Measurements from ENCODE around the gene NAT8. TPM values are rescaled to one million over a fixed set of nuclear protein-coding genes. Genes with fewer than 3 reads are reported as not detected.
"Not testable (repeated sequence)": the region's sequence is repeated elsewhere in the genome, so short reads cannot be mapped to it uniquely, and the experiment has no call there.

NAT8 gene
- total and polyA plus RNA-seq, 2 of the 8 experiments (the other 6 are each of a cell fraction or from before 2014, with no cell fraction given), result not detected

- DNase-seq (ENCODE audit: low read depth in 1 of 2, low spot score in 2 of 2); H4K5ac ChIP-seq (ENCODE audit: insufficient read length, low read depth, low read length); H3K23me2 ChIP-seq (ENCODE audit: low read depth, low read length); H3K18ac ChIP-seq (ENCODE audit: extremely low read depth, low read length); FAIRE-seq; H3K27me3 ChIP-seq (replicated peaks in 1 of 4; ENCODE audit: control insufficient read depth in 3 of 4, extremely low read depth in 1 of 4, insufficient read depth in 3 of 4, low read length in 3 of 4); H3K36me3 ChIP-seq (ENCODE audit: control insufficient read depth in 2 of 4, insufficient read depth in 4 of 4, low read length in 3 of 4); H3K9ac ChIP-seq (replicated peaks in 1 of 4; ENCODE audit: extremely low read depth in 1 of 4, low read depth in 3 of 4, low read length in 3 of 4); H2AFZ ChIP-seq (ENCODE audit: low read length); H3K4me3 ChIP-seq (ENCODE audit: extremely low read depth in 1 of 4, insufficient read depth in 2 of 4, low read depth in 3 of 4, low read length in 4 of 4); H2BK5ac ChIP-seq (ENCODE audit: low read depth, low read length); H3K23ac ChIP-seq (ENCODE audit: insufficient read length); H4K20me1 ChIP-seq (replicated peaks in 1 of 2; ENCODE audit: control insufficient read depth in 1 of 2, insufficient read depth in 2 of 2, low read length in 2 of 2); H4K91ac ChIP-seq (replicated peaks; ENCODE audit: insufficient read length, low read length); H2BK15ac ChIP-seq (ENCODE audit: low read length); H3K79me1 ChIP-seq (ENCODE audit: low read depth, low read length); H2BK12ac ChIP-seq (ENCODE audit: low read depth, low read length); H3K9me3 ChIP-seq (ENCODE audit: insufficient read depth in 2 of 2, low read depth in 1 of 2, low read length in 1 of 2); H2AK5ac ChIP-seq (ENCODE audit: low read depth, low read length); H3K27ac ChIP-seq (ENCODE audit: low read depth, low read length); POLR2A ChIA-PET (ENCODE audit: partially characterized antibody); H3K56ac ChIP-seq (replicated peaks; ENCODE audit: insufficient read length, low read depth, low read length); H3K4ac ChIP-seq (replicated peaks; ENCODE audit: insufficient read length, low read depth, low read length); H2BK20ac ChIP-seq (ENCODE audit: low read length); H2BK120ac ChIP-seq (replicated peaks; ENCODE audit: low read depth, low read length); H3K14ac ChIP-seq (ENCODE audit: insufficient read length); H4K8ac ChIP-seq (ENCODE audit: extremely low read depth, insufficient read depth, low read length); H3K79me2 ChIP-seq (ENCODE audit: control insufficient read depth in 1 of 2, insufficient read depth in 2 of 2, low read length in 2 of 2); H3K4me2 ChIP-seq (ENCODE audit: insufficient read depth in 1 of 2, low read depth in 2 of 2, low read length in 2 of 2); H3K4me1 ChIP-seq (replicated peaks in 1 of 4; ENCODE audit: control insufficient read depth in 3 of 4, insufficient read depth in 4 of 4, low read length in 3 of 4): not testable (repeated sequence)
- 82% methylated on average over 2 of the region's 2 CpGs; no CpG with 5 or more reads in 1 of the 2 experiments for WGBS, 2 experiments (ENCODE audit: extremely low coverage in 1 of 2, insufficient coverage in 1 of 2, insufficient read length in 1 of 2, insufficient replicate concordance in 2 of 2, low coverage in 1 of 2, low lambda C conversion rate in 2 of 2, missing lambda C conversion rate in 1 of 2)
- CTCF ChIA-PET (ENCODE audit: partially characterized antibody), result interaction anchor here (0.6 to 1.8 kb wide), 9 partner anchors 9 to 397 kb away, joined by 3 to 10 read pairs (median 5); no protein-coding TSS in a partner anchor
Measured at GRCh38 chr2:73679237-73679636, 37.0 kb upstream of the NAT8 start.

DNA sequence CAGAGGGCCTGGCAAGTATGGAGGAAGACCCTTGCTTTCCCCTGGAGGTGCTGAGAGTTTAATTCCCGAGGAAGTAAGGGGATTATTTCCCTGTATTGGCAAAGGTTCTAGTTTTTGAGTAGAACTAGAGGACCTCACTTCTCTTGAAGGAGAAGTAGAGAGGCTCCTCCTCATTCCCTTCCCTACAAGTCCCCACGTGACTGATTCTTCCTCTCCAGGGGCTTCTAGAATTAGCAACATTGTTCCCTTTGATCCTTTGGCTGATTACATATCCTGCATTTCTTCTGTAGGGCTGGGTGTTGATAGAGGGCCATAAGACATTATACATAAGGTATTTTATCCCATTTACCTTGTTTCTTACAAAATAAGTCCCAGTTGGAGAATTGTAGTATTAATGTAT, 35.8 kb upstream of the NAT8 start:
- H3K79me2 ChIP-seq (ENCODE audit: control insufficient read depth in 1 of 2, insufficient read depth in 2 of 2, low read length in 2 of 2); H3K27ac ChIP-seq (ENCODE audit: low read depth, low read length); H3K14ac ChIP-seq (ENCODE audit: insufficient read length); CTCF ChIA-PET (ENCODE audit: partially characterized antibody); H2BK120ac ChIP-seq (replicated peaks; ENCODE audit: low read depth, low read length); H3K23me2 ChIP-seq (ENCODE audit: low read depth, low read length); H3K4me2 ChIP-seq (ENCODE audit: insufficient read depth in 1 of 2, low read depth in 2 of 2, low read length in 2 of 2); H3K36me3 ChIP-seq (ENCODE audit: control insufficient read depth in 2 of 4, insufficient read depth in 4 of 4, low read length in 3 of 4); H3K4me1 ChIP-seq (replicated peaks in 1 of 4; ENCODE audit: control insufficient read depth in 3 of 4, insufficient read depth in 4 of 4, low read length in 3 of 4); POLR2A ChIA-PET (ENCODE audit: partially characterized antibody); H3K4me3 ChIP-seq (ENCODE audit: extremely low read depth in 1 of 4, insufficient read depth in 2 of 4, low read depth in 3 of 4, low read length in 4 of 4); H4K20me1 ChIP-seq (replicated peaks in 1 of 2; ENCODE audit: control insufficient read depth in 1 of 2, insufficient read depth in 2 of 2, low read length in 2 of 2); H2BK15ac ChIP-seq (ENCODE audit: low read length); H2AFZ ChIP-seq (ENCODE audit: low read length); H3K18ac ChIP-seq (ENCODE audit: extremely low read depth, low read length); H3K23ac ChIP-seq (ENCODE audit: insufficient read length); H4K8ac ChIP-seq (ENCODE audit: extremely low read depth, insufficient read depth, low read length); H3K9ac ChIP-seq (replicated peaks in 1 of 4; ENCODE audit: extremely low read depth in 1 of 4, low read depth in 3 of 4, low read length in 3 of 4); H2BK12ac ChIP-seq (ENCODE audit: low read depth, low read length); H3K4ac ChIP-seq (replicated peaks; ENCODE audit: insufficient read length, low read depth, low read length); H3K27me3 ChIP-seq (replicated peaks in 1 of 4; ENCODE audit: control insufficient read depth in 3 of 4, extremely low read depth in 1 of 4, insufficient read depth in 3 of 4, low read length in 3 of 4); FAIRE-seq; H3K79me1 ChIP-seq (ENCODE audit: low read depth, low read length); H4K91ac ChIP-seq (replicated peaks; ENCODE audit: insufficient read length, low read length); H2BK20ac ChIP-seq (ENCODE audit: low read length); H3K56ac ChIP-seq (replicated peaks; ENCODE audit: insufficient read length, low read depth, low read length); H2AK5ac ChIP-seq (ENCODE audit: low read depth, low read length); H4K5ac ChIP-seq (ENCODE audit: insufficient read length, low read depth, low read length); H3K9me3 ChIP-seq (ENCODE audit: insufficient read depth in 2 of 2, low read depth in 1 of 2, low read length in 1 of 2); DNase-seq (ENCODE audit: low read depth in 1 of 2, low spot score in 2 of 2); H2BK5ac ChIP-seq (ENCODE audit: low read depth, low read length): not testable (repeated sequence)
- 83% methylated on average over 2 of the region's 2 CpGs; no CpG with 5 or more reads in 1 of the 2 experiments for WGBS, 2 experiments (ENCODE audit: extremely low coverage in 1 of 2, insufficient coverage in 1 of 2, insufficient read length in 1 of 2, insufficient replicate concordance in 2 of 2, low coverage in 1 of 2, low lambda C conversion rate in 2 of 2, missing lambda C conversion rate in 1 of 2)
